HG02588 (cell line): ENCODE measurements around the gene DUSP9.
"Not testable (repeated sequence)": the region's sequence is repeated elsewhere in the genome, so short reads cannot be mapped to it uniquely, and the experiment has no call there.

Experiments used
- ATAC-seq: cut with Tn5 transposase; IDR thresholded peaks from one replicate; pipeline ENCODE4 v1.9.1; 2021; ENCODE audit warnings: mild to moderate bottlenecking, moderate library complexity; ENCODE audit not compliant: unreplicated experiment

Gene DUSP9

GRCh38 chrX:153646620-153647373 lies at the start of gene DUSP9:
Gene DUSP9 (plus strand): TSS chrX:153647203. CDS start chrX:153647954, 751 bp downstream.
- ATAC-seq: no peak

- ATAC-seq: peak; percentile 55
Measured at GRCh38 chrX:153598541-153599191, 48.3 kb upstream of the DUSP9 start, which contains the start of gene CCNQ. Gene CCNQ (minus strand): TSS chrX:153599139. CDS start chrX:153599073, 66 bp downstream.

- ATAC-seq: peak; percentile 86
Measured at GRCh38 chrX:153599192-153600031, 47.6 kb upstream of the DUSP9 start.

GRCh38 chrX:153600032-153600373 lies 47.0 kb upstream of the DUSP9 start:
- no peak for ATAC-seq

- no peak for ATAC-seq
Measured at GRCh38 chrX:153600921-153601320, 46.1 kb upstream of the DUSP9 start.

GRCh38 chrX:153601511-153602110 lies 45.4 kb upstream of the DUSP9 start:
- ATAC-seq: no peak

GRCh38 chrX:153602601-153603000 lies 44.4 kb upstream of the DUSP9 start:
- ATAC-seq: no peak

GRCh38 chrX:153603131-153603656 lies 43.8 kb upstream of the DUSP9 start:
- no peak for ATAC-seq

GRCh38 chrX:153604666-153605380 lies 42.2 kb upstream of the DUSP9 start:
- ATAC-seq: not testable (repeated sequence)

GRCh38 chrX:153606503-153606902 lies 40.5 kb upstream of the DUSP9 start:
- no peak for ATAC-seq

GRCh38 chrX:153608376-153608775 lies 38.6 kb upstream of the DUSP9 start:
- ATAC-seq: no peak

GRCh38 chrX:153608806-153609205 lies 38.2 kb upstream of the DUSP9 start:
- no peak for ATAC-seq

GRCh38 chrX:153609917-153610835 lies 36.8 kb upstream of the DUSP9 start:
- ATAC-seq: peak; percentile 76

- ATAC-seq: no peak
Measured at GRCh38 chrX:153610836-153611213, 36.2 kb upstream of the DUSP9 start.

- no peak for ATAC-seq
Measured at GRCh38 chrX:153611298-153612095, 35.5 kb upstream of the DUSP9 start.

GRCh38 chrX:153612413-153612812 lies 34.6 kb upstream of the DUSP9 start:
- no peak for ATAC-seq

- ATAC-seq: no peak
Measured at GRCh38 chrX:153614818-153615217, 32.2 kb upstream of the DUSP9 start.

GRCh38 chrX:153620576-153620975 lies 26.4 kb upstream of the DUSP9 start:
- no peak for ATAC-seq
